SU-DHL-6 (cell line): ENCODE data around the gene IFNGR1.

Experiments
- EZH2phosphoT487 ChIP-seq: fragments of 200-600 bp; sonication (generic), shearing (Covaris generic); conservative IDR thresholded peaks from 2 replicates; pipeline ENCODE4 v1.6.1; 2018; ENCODE audit warnings: mild to moderate bottlenecking, antibody characterized with exemption, low read length, moderate library complexity, mixed read lengths
- TF ChIP-seq, protein P1 (sequence below): fragments of 200-600 bp; sonication (generic); IDR thresholded peaks from one replicate; pipeline ENCODE4 v1.5.1; 2017; ENCODE audit warnings: antibody characterized with exemption, mild to moderate bottlenecking, low read length, moderate library complexity; ENCODE audit not compliant: insufficient read depth, poor library complexity, severe bottlenecking

- TF ChIP-seq, protein P1, sequence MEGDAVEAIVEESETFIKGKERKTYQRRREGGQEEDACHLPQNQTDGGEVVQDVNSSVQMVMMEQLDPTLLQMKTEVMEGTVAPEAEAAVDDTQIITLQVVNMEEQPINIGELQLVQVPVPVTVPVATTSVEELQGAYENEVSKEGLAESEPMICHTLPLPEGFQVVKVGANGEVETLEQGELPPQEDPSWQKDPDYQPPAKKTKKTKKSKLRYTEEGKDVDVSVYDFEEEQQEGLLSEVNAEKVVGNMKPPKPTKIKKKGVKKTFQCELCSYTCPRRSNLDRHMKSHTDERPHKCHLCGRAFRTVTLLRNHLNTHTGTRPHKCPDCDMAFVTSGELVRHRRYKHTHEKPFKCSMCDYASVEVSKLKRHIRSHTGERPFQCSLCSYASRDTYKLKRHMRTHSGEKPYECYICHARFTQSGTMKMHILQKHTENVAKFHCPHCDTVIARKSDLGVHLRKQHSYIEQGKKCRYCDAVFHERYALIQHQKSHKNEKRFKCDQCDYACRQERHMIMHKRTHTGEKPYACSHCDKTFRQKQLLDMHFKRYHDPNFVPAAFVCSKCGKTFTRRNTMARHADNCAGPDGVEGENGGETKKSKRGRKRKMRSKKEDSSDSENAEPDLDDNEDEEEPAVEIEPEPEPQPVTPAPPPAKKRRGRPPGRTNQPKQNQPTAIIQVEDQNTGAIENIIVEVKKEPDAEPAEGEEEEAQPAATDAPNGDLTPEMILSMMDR: no peak
- TF ChIP-seq EZH2phosphoT487: no peak
Measured at GRCh38 chr6:137261761-137262160, 42.6 kb upstream of the IFNGR1 start.
